ENCODE data around the gene BIN1. TPM values are rescaled to one million over a fixed set of nuclear protein-coding genes. Genes with fewer than 3 reads are reported as not detected.
A peak's percentile ranks its signal among the peaks of the same experiment; 100 is the strongest.

The BIN1 gene
- total RNA-seq, 4 donors from 2014 or later: 95.7 to 146 (median 98.8) TPM

DNA sequence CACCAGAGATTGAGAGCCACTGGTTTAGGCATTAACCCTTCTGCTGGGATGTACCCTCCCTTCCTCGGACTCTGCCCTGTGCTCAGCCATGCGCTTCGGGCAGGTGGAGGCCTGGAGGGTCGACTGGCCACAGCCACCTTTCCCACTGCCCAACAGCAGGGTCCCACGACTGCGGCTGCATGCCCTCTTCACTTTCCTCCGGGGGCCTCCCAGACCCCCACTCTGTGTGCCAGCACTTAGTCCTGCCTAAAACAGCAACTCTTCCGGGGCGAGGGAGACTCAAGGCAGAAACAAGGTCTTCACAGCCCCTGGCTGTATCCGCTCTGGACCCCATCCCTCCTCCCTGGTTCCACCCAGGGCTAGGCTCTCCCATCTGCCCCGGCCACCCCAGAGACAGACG is 31.3 kb upstream of the BIN1 start:
- TF ChIP-seq POLR2A (IDR thresholded peaks at IDR 0.05): no peak
- TF ChIP-seq, protein P1, sequence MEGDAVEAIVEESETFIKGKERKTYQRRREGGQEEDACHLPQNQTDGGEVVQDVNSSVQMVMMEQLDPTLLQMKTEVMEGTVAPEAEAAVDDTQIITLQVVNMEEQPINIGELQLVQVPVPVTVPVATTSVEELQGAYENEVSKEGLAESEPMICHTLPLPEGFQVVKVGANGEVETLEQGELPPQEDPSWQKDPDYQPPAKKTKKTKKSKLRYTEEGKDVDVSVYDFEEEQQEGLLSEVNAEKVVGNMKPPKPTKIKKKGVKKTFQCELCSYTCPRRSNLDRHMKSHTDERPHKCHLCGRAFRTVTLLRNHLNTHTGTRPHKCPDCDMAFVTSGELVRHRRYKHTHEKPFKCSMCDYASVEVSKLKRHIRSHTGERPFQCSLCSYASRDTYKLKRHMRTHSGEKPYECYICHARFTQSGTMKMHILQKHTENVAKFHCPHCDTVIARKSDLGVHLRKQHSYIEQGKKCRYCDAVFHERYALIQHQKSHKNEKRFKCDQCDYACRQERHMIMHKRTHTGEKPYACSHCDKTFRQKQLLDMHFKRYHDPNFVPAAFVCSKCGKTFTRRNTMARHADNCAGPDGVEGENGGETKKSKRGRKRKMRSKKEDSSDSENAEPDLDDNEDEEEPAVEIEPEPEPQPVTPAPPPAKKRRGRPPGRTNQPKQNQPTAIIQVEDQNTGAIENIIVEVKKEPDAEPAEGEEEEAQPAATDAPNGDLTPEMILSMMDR (IDR thresholded peaks at IDR 0.05): no peak
- TF ChIP-seq EP300 (IDR thresholded peaks at IDR 0.05): no peak
- no peak for DNase-seq (ENCODE audit: low spot score in 2 of 2)

DNA sequence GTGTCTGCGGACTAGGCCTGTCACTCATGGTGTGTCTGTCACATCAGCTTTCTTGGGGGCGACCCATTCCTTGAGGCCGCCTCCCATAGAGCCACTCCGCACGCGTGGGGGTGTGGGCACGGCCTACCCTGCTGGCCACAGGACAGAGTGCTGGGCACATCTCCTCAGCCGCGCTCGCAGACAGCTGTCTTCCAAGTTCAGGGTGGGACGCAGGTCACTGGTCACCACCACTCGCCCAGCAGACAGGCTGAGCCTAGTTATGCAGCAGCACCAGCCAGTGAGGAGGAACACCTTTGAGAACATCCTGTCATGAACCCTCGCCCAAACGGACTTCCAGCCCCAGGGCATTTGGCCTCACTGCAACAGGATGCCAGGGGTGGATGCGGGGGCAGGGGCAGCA is 30.8 kb upstream of the BIN1 start:
- H3K27me3 ChIP-seq: no peaks in the 10 kb centered on the region
- no peak for DNase-seq (ENCODE audit: low spot score in 2 of 2)
- no peak overlapping the region for H3K27ac ChIP-seq
- no peaks in the 10 kb centered on the region for H3K9me3 ChIP-seq
- TF ChIP-seq POLR2A (IDR thresholded peaks at IDR 0.05) (no peak), EP300 (IDR thresholded peaks at IDR 0.05) (no peak)
- TF ChIP-seq, protein P1 (IDR thresholded peaks at IDR 0.05): no peak
- no peak overlapping the region for H3K4me3 ChIP-seq
- H3K36me3 ChIP-seq: no peaks in the 10 kb centered on the region
- peaks cover 0 to 5% (median 0%) of the 10 kb centered on the region in 4 donors for H3K4me1 ChIP-seq
- WGBS, 2 donors: 90 to 93% methylated on average over 12 to 15 of the region's 15 CpGs

More for the DNA sequence above, 31.3 kb upstream of the BIN1 start:
- no peaks in the 10 kb centered on the region for H3K27me3 ChIP-seq
- no peak overlapping the region for H3K4me3 ChIP-seq
- peaks cover 0 to 11% (median 4%) of the 10 kb centered on the region in 4 donors for H3K4me1 ChIP-seq
- H3K9me3 ChIP-seq: no peaks in the 10 kb centered on the region
- WGBS, 2 donors: 86 to 87% methylated on average over 12 of the region's 12 CpGs
- H3K27ac ChIP-seq: no peak overlapping the region
- no peaks in the 10 kb centered on the region for H3K36me3 ChIP-seq

DNA sequence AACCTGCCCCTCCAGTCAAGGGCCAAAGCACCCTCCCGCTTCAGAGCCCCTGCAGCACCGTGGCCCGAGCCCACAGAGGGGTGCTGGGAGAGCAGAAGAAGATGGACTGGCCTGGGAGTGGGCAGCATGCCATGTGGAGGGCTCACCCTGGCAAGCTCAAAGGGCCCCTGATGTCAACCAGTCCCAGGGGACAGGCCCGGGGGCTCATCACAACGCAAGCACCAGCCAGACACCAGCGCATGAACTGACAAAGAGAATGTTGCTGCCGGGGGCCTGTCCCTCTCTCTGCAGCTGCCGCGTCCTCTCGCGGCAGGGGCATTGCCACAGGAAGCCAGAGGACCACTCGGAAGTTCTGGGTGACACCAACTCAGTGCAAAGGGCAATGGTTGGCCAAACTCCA is 30.3 kb upstream of the BIN1 start:
- Histone ChIP-seq H3K9me3 (no peaks in the 10 kb centered on the region), H3K27ac (no peak overlapping the region), H3K27me3 (no peaks in the 10 kb centered on the region), H3K4me3 (no peak overlapping the region), H3K4me1 (peaks cover 0 to 2% (median 0%) of the 10 kb centered on the region in 4 donors), H3K36me3 (no peaks in the 10 kb centered on the region)
- no peak for DNase-seq (ENCODE audit: low spot score in 2 of 2)
- 90 to 94% methylated on average over 11 to 12 of the region's 12 CpGs for WGBS, 2 donors
- TF ChIP-seq POLR2A (IDR thresholded peaks at IDR 0.05) (no peak), EP300 (IDR thresholded peaks at IDR 0.05) (no peak)
- TF ChIP-seq, protein P1 (IDR thresholded peaks at IDR 0.05): no peak

DNA sequence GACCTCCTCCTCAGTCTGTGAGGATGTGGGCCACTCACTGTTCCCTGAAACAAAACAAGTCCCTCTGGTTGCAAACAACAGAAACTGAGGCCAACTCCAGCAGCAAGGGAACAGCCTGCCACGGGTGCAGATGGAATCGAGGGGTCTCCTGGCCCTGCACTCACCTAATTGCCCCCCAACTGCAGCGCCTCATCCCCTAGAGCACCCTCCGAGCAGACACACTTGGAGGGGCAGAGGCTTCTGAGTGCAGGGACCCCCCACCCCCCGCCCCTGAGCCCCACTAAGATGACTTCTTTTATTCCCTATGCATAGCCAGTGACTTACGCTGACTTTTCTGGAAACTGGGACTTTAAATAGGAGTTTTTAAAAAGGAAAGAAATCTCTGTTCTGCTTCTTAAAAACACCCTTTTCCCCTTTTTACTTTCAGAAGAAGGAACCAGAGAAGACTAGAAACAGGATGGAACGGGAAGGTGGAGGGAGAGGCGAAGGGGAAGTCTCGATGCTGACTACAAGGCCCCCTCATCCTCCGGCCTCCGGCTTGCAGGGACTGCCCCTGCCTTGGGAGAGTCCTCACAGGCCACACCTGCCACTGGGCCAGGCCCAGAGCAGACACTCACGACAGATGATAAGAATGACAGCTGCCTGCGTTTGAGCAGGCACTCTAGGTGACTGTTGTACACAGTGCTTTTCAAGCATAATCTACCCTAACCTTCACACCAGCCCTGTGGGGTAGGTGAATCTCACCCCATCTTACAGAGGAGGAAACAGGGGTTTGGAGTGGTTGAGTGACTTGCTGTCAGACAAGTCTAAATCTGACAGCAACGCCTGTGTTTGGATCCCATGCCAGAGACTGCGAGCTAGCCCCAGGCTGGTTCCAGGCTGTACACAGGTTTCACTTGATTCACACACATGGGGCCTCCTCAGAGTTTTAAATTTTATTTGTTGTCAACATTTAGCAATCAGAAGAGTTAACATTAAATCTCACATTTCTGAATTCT is 28.2 kb upstream of the BIN1 start:
- no peak overlapping the region for H3K4me3 ChIP-seq
- 73 to 83% methylated on average over 15 of the region's 15 CpGs for WGBS, 2 donors
- H3K9me3 ChIP-seq: no peaks in the 10 kb centered on the region
- no peaks in the 10 kb centered on the region for H3K36me3 ChIP-seq
- no peak for TF ChIP-seq POLR2A (IDR thresholded peaks at IDR 0.05)
- TF ChIP-seq, protein P1 (IDR thresholded peaks at IDR 0.05): no peak
- TF ChIP-seq EP300 (IDR thresholded peaks at IDR 0.05): no peak
- no peaks in the 10 kb centered on the region for H3K27me3 ChIP-seq
- no peak for DNase-seq (ENCODE audit: low spot score in 2 of 2)
- peak overlapping the region in 1 of 4 donors; percentile 49 for H3K27ac ChIP-seq
- H3K4me1 ChIP-seq: peaks cover 0 to 2% (median 0%) of the 10 kb centered on the region in 4 donors

- no peaks in the 10 kb centered on the region for H3K36me3 ChIP-seq
- no peak overlapping the region for H3K4me3 ChIP-seq
- peaks cover 0 to 2% (median 0%) of the 10 kb centered on the region in 4 donors for H3K4me1 ChIP-seq
- no peaks in the 10 kb centered on the region for H3K9me3 ChIP-seq
- WGBS, 2 donors: 76 to 79% methylated on average over 4 of the region's 4 CpGs
- H3K27me3 ChIP-seq: no peaks in the 10 kb centered on the region
- TF ChIP-seq POLR2A (IDR thresholded peaks at IDR 0.05): no peak
- TF ChIP-seq EP300 (IDR thresholded peaks at IDR 0.05): no peak
- TF ChIP-seq, protein P1 (IDR thresholded peaks at IDR 0.05): no peak
- no peak overlapping the region for H3K27ac ChIP-seq
- no peak for DNase-seq (ENCODE audit: low spot score in 2 of 2)
Measured at GRCh38 chr2:127134235-127134634, 27.3 kb upstream of the BIN1 start.
